ENCODE measurements around the gene ABLIM3.

DNA sequence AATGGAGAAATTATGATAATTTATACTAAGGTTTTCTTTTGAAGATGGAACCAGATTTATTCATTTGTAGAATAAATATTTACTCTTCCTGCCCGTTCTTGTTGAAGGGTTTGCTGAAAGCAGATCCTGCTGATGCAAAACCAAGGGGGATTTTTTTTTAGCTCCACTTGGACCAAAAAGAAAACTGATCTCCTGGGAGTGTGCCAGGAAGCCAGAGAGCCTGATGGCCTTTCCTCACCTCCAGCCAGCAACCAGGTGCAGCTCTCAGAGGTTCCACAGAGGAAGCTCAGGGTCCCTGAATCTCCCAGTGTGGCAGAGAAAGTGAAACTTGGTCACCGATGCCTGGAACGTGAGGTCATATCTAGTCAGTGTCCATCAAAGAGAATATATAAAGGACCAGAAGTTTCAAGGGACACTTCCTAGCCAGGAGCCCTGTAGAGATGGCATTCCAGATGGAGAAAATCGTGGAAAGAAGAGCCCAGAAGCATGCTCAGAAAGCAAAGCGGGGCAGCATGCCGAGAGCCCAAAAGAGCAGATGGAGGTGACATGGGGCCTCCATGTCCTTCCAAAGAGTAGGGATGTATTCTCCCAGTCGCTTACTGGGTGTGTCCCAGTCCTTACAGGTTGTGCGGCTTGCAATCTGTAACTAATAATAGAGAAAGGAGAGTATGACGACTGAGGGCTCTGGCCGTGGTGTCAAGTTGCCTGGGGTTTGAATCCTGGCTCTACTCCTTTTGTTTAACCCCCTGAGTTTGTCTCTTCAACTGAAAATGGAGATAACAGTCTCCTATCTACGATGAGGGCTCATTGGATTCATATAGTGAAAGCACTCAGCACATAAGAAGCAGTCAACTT, 142.6 kb downstream of the ABLIM3 start:
- TF ChIP-seq, protein P1, sequence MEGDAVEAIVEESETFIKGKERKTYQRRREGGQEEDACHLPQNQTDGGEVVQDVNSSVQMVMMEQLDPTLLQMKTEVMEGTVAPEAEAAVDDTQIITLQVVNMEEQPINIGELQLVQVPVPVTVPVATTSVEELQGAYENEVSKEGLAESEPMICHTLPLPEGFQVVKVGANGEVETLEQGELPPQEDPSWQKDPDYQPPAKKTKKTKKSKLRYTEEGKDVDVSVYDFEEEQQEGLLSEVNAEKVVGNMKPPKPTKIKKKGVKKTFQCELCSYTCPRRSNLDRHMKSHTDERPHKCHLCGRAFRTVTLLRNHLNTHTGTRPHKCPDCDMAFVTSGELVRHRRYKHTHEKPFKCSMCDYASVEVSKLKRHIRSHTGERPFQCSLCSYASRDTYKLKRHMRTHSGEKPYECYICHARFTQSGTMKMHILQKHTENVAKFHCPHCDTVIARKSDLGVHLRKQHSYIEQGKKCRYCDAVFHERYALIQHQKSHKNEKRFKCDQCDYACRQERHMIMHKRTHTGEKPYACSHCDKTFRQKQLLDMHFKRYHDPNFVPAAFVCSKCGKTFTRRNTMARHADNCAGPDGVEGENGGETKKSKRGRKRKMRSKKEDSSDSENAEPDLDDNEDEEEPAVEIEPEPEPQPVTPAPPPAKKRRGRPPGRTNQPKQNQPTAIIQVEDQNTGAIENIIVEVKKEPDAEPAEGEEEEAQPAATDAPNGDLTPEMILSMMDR (conservative IDR thresholded peaks at IDR 0.05; ENCODE audit: low read length): no peak
- no peak for TF ChIP-seq EZH2phosphoT487 (IDR thresholded peaks at IDR 0.05; ENCODE audit: borderline replicate concordance, low read depth, low read length)

All from OCI-LY7 (cell line).